ENCODE results near the gene NACC2. TPM values are rescaled to one million over a fixed set of nuclear protein-coding genes. Genes with fewer than 3 reads are reported as not detected.

Gene NACC2
- total and polyA plus RNA-seq, 10 of the 15 experiments (the other 5 are each of a cell fraction or from before 2014, with no cell fraction given), result 0.66 to 14.7 (median 3.5) TPM

DNA sequence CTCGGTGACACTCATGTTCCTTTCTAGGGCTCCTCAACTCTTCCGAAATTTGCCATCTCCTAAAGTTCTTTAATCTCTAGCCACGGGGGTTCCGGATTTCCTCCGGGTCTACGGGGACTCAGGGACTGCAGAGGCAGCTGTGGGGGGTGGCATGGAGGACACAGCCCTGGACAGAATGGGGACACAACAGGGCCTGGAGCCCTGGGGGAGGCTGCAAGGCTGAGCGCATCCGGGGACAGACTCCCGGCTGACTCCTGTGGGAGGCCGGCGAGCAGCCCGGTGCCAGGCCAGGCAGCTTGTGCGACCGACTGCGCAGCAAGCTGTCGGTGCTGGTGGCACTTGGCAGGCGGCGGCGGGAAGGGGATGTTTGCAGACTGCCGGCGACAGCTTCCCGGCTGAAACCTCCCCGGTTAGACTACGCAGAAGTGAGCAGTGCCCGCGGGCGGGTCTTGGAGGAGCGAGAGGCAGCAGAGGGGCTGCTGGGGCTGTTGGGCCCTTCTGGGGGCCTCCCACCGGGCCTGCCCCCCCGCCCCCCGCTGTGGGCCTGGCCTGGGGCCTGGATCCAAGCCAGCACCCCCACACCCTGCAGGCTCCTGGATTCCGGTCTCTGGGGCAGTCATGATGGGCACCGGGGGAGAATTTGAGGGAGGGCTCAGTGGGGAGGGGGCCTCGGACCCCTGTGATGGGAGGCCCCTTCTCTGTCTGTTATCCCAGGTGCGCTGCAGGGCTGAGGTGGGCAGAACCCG lies 105.2 kb downstream of the NACC2 start (continued):
- no peak for TF ChIP-seq BCL11A (IDR thresholded peaks at IDR 0.05; ENCODE audit: low read depth, low read length)

DNA sequence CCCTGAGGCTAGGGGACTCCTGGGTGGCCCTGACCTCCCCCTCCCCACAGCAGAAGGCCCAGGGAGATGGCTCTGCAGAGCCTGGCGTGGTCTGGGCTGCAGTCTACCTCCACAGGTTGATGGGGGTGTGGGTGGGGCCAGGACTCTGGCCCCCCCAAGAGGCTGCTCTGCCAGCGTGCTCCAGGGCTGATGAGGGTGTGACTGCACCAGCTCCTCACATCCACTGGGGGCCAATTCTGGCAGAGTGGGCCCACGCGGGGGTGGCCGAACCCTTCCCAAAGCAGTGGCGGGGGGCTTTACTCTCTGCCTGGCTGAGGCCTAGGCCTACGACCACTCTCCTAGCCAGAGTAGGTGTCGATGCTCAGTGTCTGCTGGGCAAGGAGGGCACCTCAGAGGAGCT lies 105.9 kb downstream of the NACC2 start:
- Histone ChIP-seq H3K9ac (ENCODE audit: control insufficient read depth, insufficient read depth, low read length) (no peak overlapping the region), H3K27me3 (replicated peaks in 1 of 2; ENCODE audit: control insufficient read depth in 2 of 2, insufficient read depth in 2 of 2, low read length in 1 of 2) (no peaks in the 10 kb centered on the region; a peak in 1 of 4 replicates), H3K27ac (ENCODE audit: control insufficient read depth, insufficient read depth) (no peak overlapping the region), H3K4me1 (ENCODE audit: control insufficient read depth, insufficient read depth, low read length) (peaks cover 6% of the 10 kb centered on the region), H4K20me1 (ENCODE audit: control insufficient read depth, insufficient read depth) (no peaks in the 10 kb centered on the region), H3K4me2 (ENCODE audit: control insufficient read depth, insufficient read depth) (no peak overlapping the region), H3K9me3 (replicated peaks; ENCODE audit: control insufficient read depth, insufficient read depth, low read length) (no peaks in the 10 kb centered on the region), H3K4me3 (no peak overlapping the region), H2AFZ (ENCODE audit: control insufficient read depth, low read depth, low read length) (no peak overlapping the region), H3K79me2 (ENCODE audit: control insufficient read depth, insufficient read depth, low read length) (no peaks in the 10 kb centered on the region), H3K36me3 (ENCODE audit: control insufficient read depth in 2 of 2, insufficient read depth in 2 of 2, low read length in 1 of 2) (no peaks in the 10 kb centered on the region)
- intact Hi-C loops (cut with micrococcal nuclease; ENCODE audit: unreplicated experiment) (no loop called here), in situ Hi-C loops (cut with MboI) (no loop called here)
- 51% methylated on average over 8 of the region's 8 CpGs for WGBS (ENCODE audit: insufficient coverage, insufficient replicate concordance, low lambda C conversion rate, missing lambda C conversion rate)
- no peak for ATAC-seq
- ChIA-PET RAD21 (ENCODE audit: unreplicated experiment) (no interaction called here), SMC1A (ENCODE audit: uncharacterized antibody, unreplicated experiment) (no interaction called here), CTCF (no interaction called here), POLR2A (no interaction called here)
- DNase-seq (ENCODE audit: low read depth, low spot score), result no peak
- TF ChIP-seq SUPT20H (IDR thresholded peaks at IDR 0.05; ENCODE audit: borderline replicate concordance, control insufficient read depth, low read depth, low read length), result no peak
- no peak for TF ChIP-seq YBX1 (IDR thresholded peaks at IDR 0.05)
- TF ChIP-seq TARDBP (IDR thresholded peaks at IDR 0.05; ENCODE audit: borderline replicate concordance), result no peak
- FAIRE-seq, result no peak
- no TSS peak for BruUV-seq (replicated peaks)

DNA sequence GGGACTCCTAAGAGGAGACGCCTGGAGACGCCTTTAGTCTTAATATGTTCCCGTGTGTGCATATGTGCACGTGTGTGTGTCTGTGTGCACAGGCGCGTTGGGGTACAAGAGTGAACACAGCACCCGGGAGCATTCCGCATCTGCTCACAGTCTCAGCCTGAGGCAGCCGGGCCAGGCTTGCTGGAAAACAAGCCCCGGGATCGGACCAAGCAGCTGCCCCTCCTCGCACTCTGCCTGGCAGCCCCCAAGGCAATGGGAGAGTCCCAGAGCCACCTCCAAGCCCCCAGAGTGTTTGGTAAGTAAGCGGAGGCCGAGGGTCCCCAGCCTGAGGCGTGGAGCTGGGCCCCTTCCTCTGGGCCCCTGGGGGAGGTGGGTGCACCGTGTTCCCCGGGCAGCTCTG lies 106.6 kb downstream of the NACC2 start:
- no peak for DNase-seq (ENCODE audit: low read depth, low spot score)
- WGBS (ENCODE audit: insufficient coverage, insufficient replicate concordance, low lambda C conversion rate, missing lambda C conversion rate), result 49% methylated on average over 17 of the region's 17 CpGs
- ATAC-seq, result no peak
- Histone ChIP-seq H3K27ac (ENCODE audit: control insufficient read depth, insufficient read depth) (no peak overlapping the region), H3K4me3 (no peak overlapping the region), H2AFZ (ENCODE audit: control insufficient read depth, low read depth, low read length) (no peak overlapping the region), H3K4me2 (ENCODE audit: control insufficient read depth, insufficient read depth) (no peak overlapping the region), H3K9ac (ENCODE audit: control insufficient read depth, insufficient read depth, low read length) (no peak overlapping the region), H3K79me2 (ENCODE audit: control insufficient read depth, insufficient read depth, low read length) (no peaks in the 10 kb centered on the region), H3K36me3 (ENCODE audit: control insufficient read depth in 2 of 2, insufficient read depth in 2 of 2, low read length in 1 of 2) (no peaks in the 10 kb centered on the region), H3K9me3 (replicated peaks; ENCODE audit: control insufficient read depth, insufficient read depth, low read length) (no peaks in the 10 kb centered on the region), H3K27me3 (replicated peaks in 1 of 2; ENCODE audit: control insufficient read depth in 2 of 2, insufficient read depth in 2 of 2, low read length in 1 of 2) (no peaks in the 10 kb centered on the region; a peak in 1 of 4 replicates), H4K20me1 (ENCODE audit: control insufficient read depth, insufficient read depth) (no peaks in the 10 kb centered on the region), H3K4me1 (ENCODE audit: control insufficient read depth, insufficient read depth, low read length) (peaks cover 6% of the 10 kb centered on the region)
- SMC1A ChIA-PET (ENCODE audit: uncharacterized antibody, unreplicated experiment), result no interaction called here
- CTCF ChIA-PET, result no interaction called here
- TF ChIP-seq IKZF2 (IDR thresholded peaks at IDR 0.05), result no peak
- TF ChIP-seq TBL1XR1 (IDR thresholded peaks at IDR 0.05; ENCODE audit: low read depth, low read length), result no peak
- TF ChIP-seq MEF2A (IDR thresholded peaks at IDR 0.05; ENCODE audit: insufficient read depth, low read depth, low read length), result no peak
- TF ChIP-seq MXI1 (IDR thresholded peaks at IDR 0.05; ENCODE audit: low read depth, low read length), result no peak
- no peak for TF ChIP-seq EP300 (IDR thresholded peaks at IDR 0.05; ENCODE audit: borderline replicate concordance in 1 of 2, control insufficient read depth in 1 of 2, low read depth in 2 of 2, low read length in 2 of 2)
- TF ChIP-seq TCF3 (IDR thresholded peaks at IDR 0.05; ENCODE audit: borderline replicate concordance, insufficient read depth, low read depth, low read length), result no peak
- TF ChIP-seq, protein P1, sequence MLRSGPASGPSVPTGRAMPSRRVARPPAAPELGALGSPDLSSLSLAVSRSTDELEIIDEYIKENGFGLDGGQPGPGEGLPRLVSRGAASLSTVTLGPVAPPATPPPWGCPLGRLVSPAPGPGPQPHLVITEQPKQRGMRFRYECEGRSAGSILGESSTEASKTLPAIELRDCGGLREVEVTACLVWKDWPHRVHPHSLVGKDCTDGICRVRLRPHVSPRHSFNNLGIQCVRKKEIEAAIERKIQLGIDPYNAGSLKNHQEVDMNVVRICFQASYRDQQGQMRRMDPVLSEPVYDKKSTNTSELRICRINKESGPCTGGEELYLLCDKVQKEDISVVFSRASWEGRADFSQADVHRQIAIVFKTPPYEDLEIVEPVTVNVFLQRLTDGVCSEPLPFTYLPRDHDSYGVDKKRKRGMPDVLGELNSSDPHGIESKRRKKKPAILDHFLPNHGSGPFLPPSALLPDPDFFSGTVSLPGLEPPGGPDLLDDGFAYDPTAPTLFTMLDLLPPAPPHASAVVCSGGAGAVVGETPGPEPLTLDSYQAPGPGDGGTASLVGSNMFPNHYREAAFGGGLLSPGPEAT (IDR thresholded peaks at IDR 0.05; ENCODE audit: low read depth), result no peak
- no peak for TF ChIP-seq FOS (IDR thresholded peaks at IDR 0.05; ENCODE audit: borderline replicate concordance, extremely low read depth, insufficient read length)
- POLR2A ChIA-PET, result no interaction called here
- in situ Hi-C loops (cut with MboI) (no loop called here), intact Hi-C loops (cut with micrococcal nuclease; ENCODE audit: unreplicated experiment) (no loop called here)
- FAIRE-seq, result no peak
- RAD21 ChIA-PET (ENCODE audit: unreplicated experiment), result no interaction called here
- BruUV-seq (replicated peaks), result no TSS peak

All from GM12878 (cell line).